Stromal cell of bone marrow (primary cell): Measurements from ENCODE around the gene KLHDC10.
A peak's percentile ranks its signal among the peaks of the same experiment; 100 is the strongest.
"Not testable (repeated sequence)": the region's sequence is repeated elsewhere in the genome, so short reads cannot be mapped to it uniquely, and the experiment has no call there.

Experiments
- DNase-seq: peaks from one replicate; pipeline ENCODE4 v3.0.0-alpha.2; 2012; ENCODE audit warnings: low read depth

Gene KLHDC10

DNA sequence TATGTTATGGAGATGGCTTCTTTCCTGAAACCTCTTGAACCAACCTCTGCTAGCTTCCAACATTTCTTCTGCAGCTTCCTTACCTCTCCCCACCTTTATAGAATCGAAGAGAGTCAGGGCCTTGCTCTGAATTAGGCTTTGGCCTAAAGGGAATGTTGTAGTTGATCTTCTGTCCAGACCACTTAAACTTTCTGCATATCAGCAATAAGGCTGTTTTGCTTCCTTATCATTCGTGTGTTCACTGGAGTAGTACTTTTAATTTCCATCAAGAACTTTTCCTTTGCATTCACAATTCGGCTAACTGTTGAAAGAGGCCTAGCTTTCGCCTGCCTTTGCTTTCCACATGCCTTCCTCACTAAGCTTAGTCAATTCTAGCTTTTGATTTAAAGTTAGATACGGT lies 48.0 kb downstream of the KLHDC10 start:
- no peak for DNase-seq

- no peak for DNase-seq
Measured at GRCh38 chr7:130118801-130119200, 48.5 kb downstream of the KLHDC10 start.

DNA sequence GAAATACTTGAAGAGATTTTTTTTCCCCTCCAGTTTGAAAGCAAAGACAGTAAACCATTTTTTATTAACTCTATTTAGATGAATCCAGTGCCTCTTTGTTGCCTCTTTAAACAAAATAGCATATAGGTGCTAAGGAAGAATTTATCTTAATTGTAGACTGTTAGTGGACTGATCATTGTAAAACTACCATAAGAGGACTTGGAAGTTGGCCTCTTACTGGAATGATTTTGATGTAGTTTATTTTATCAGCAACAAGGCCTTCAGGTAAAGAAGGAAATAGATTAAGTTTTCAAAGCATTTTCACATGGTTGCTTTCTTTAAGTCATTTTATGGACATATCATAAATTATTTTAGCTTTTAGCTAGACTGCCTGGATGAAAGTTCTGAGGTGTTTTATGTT lies 53.2 kb downstream of the KLHDC10 start:
- DNase-seq, result no peak

- no peak for DNase-seq
Measured at GRCh38 chr7:130124711-130125110, 54.4 kb downstream of the KLHDC10 start.

GRCh38 chr7:130126840-130127239 lies 56.5 kb downstream of the KLHDC10 start:
- not testable (repeated sequence) for DNase-seq

DNA sequence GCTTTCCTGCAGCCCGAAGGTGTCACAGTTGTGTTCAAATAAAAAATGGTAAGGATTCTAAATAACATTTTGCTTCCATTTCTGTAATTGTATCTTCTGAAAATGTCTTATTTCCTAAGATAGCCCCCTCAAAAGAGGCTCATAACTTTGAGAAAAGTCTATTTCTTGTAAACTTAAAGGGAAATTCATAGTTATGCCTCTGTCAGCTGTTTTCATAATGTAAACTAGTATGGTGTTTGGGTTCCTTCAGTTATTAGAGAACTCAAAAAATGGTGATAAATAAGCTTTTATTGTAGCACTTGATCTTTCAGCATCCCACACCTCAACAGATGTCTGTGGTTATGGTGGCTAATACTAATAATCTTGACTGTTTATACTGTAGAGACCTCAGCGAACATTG lies 57.1 kb downstream of the KLHDC10 start:
- DNase-seq, result no peak

DNA sequence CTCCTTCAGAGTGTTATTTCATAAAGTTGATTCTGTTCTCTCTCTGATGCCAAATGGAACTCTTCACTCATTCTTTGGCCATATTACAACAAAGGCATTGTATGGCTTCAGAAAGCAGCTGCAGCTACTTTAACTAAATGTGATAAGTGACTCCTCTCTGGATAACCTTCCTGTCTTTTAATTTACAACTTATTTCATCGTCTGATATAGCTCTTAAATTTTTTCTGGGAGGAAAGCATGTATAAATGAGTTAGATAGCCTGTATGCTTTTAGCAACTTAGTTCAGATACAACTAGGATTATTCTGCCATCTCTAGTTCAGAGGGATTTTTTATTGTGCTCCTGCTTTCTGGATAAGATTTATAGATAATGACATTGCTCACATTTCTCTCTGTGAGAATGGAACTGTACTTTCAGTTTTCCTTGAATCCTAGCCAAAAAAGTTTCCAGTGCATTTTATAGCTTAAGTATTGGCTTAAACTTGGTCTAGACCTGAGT lies 57.5 kb downstream of the KLHDC10 start:
- DNase-seq, result peak; percentile 33

DNA sequence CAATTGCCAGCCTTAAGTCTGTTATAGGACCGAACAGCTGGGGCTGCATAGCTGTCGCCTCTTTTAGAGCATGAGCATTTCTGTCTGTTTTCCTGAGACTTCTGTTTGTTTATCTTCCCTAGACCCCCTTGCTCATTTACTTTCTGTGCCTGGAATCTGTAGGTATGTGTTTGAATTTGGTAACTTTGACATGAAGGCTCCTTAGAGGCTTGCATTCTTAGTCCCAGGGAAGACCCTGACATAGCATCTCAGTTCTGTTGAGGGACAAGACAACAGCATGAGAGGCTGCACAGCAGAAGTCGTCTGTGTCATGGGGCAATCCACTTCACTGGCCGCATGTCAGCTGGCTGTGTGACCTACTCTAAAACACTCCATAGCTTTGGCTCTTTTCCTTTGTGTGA lies 58.7 kb downstream of the KLHDC10 start:
- no peak for DNase-seq

DNA sequence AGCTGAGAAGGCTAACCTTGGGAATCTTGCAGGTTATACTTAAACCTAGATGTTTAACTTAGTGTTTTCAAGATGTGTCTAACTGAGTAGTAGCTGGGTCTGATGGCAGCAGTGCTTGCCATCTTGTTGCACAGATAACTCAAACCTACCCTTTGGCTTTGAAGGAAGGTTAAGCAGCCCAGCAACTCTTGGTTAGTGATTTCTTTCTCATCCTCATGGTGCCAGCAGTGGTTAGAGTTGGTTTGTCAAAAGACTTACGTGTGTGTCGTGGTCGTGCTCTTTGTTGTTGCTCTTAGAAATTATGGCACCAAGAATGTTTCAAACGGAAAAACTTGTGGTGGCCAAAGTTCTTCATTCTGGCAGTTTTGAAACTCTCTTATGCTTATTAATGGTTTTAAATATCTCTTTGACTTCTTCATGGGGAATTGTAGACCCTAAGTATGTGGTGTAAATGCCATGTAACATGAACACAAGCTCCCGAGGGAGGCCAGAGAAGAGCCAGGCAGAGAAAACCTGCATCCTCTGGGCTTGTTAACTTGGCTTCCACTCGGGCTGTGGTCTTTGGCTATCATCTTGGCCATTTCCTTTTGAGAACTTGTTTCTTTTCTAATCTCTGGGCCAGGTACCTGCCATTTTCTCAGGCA lies 61.0 kb downstream of the KLHDC10 start:
- no peak for DNase-seq

DNA sequence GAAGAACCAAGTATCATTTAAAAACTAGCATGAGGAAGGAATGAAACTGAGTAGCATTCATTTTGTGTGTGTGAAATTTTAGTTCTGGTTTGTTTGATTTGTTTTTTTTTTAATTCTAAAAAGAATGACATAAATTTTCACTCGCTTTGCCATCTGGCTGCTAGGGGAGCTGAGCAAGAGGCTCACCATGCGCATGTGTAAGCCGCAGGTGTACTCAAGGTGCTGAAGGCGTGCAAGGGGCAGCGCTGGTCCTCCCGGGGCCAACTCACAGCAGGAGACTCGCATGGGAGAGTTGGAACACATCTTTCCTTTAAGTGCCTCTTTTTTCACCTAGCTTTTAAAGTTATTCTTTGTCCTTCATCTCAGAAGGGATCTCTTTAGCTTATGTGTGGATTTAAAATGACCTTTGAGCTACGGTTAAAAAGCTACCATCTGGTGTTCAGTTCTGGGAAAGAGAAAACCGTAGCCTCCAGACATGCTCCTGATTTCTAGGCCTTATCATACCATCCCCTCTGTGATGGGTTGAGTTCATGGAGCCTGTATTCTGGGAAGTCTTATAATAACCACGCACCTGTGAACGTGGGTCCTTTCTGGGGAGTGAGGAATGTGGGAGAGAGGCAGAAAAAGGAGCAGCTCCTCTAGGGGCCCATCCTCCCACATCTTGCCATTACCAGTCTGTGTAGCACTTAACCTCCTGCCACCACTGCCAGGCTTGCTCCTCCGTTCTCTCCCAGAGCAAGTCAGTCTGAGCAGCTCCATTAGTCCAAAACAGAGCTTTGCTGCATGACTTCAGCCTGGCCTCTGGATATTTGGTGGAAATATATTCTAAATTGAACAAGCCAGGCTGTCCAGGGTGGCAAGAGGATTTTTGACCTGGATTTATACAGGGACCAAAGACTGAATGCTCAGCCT lies 61.9 kb downstream of the KLHDC10 start:
- no peak for DNase-seq

GRCh38 chr7:130133029-130133782 lies 62.9 kb downstream of the KLHDC10 start:
- DNase-seq, result no peak

DNA sequence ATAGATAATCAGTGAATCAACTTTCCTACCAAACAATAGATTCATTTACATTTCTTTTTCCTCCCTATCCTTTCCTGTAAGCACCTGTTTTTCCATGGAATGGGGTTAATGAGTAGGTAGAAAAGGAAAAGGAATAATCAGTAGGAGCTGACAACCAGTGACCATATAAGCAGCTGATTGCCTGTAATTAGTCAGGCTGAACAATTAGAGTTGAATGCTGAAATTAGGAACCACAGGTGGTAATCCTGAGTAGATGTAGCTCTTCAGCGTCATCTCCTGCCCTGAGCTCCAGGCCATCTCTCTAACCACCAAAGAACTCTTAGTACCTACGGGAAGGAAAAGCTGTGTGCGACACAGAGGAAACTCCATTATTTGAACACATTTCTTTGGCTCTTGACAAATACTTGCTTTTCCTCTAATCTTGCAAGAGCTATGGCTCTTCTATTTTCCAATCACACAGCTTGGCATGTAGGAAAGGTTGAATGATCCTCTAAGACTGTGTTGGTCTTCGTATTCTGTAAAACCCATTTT lies 63.8 kb downstream of the KLHDC10 start:
- DNase-seq, result no peak

- DNase-seq, result no peak
Measured at GRCh38 chr7:130134726-130135125, 64.4 kb downstream of the KLHDC10 start.

DNA sequence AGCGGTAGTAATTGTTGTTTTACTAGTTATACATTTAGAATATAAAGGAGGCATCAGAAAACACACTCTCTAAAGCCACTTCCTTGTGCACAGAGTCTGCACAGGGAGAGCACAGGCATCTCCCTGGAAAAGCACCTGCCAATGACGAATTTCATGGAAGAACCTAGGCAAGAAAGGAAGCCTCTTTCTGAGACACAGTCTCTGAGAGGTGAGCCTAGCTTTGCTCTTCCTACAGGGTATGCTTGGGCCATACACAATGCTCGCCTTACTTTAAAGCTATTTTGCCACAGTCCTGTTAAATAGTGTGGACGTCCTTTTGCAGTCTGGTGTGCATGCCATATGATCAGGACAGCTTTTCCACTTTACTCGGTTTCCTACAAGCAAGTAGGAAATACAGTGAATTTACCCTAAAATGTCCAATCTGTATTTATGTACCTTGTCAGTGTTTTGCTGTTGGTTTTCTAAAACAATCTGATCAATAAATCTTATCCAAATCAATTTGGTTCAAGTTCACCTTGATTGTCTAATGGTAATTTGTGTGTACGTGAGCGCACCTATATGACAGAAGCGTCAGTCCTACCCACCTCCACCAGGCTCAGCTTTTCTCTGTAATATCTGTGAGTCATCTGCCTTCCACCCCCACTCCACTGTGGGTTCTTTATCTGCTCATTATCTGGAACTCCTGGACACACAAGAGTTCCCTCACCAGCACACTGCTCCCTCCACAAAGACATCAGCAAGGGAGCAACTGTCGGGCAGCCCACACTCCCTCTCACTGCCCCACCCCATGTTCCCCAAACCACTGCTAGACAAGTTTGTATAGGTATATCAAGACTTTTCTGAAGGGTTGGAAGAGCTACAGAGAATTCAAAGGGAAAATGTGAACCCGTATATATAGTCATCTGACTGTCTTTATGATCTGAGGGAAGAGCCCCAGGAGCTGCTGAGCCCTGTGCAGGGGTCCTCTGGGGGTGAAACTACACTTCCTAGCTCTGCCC lies 65.2 kb downstream of the KLHDC10 start:
- no peak for DNase-seq

GRCh38 chr7:130136579-130137167 lies 66.3 kb downstream of the KLHDC10 start:
- DNase-seq, result no peak

GRCh38 chr7:130137207-130137606 lies 66.9 kb downstream of the KLHDC10 start:
- no peak for DNase-seq

- DNase-seq, result no peak
Measured at GRCh38 chr7:130139193-130139960, 69.0 kb downstream of the KLHDC10 start.

GRCh38 chr7:130140551-130141160 lies 70.3 kb downstream of the KLHDC10 start:
- no peak for DNase-seq

GRCh38 chr7:130141161-130141883 lies 71.0 kb downstream of the KLHDC10 start:
- peak; percentile 59 for DNase-seq
